Lower lobe of right lung (tissue), 2 donors: Measurements from ENCODE around the gene CLDN3. TPM values are rescaled to one million over a fixed set of nuclear protein-coding genes. Genes with fewer than 3 reads are reported as not detected.
"Not testable (repeated sequence)": the region's sequence is repeated elsewhere in the genome, so short reads cannot be mapped to it uniquely, and the experiment has no call there.

Source experiments
- ATAC-seq, 2 donors: fragments of 200-7000 bp; cut with Tn5 transposase; one replicate each; pipeline ENCODE4 v1.9.1; 2020 to 2022; ENCODE audit warnings: mild to moderate bottlenecking in 2 of 2, moderate library complexity in 2 of 2
- DNase-seq: peaks from one replicate; pipeline ENCODE4 v3.0.0-alpha.2; 2020
- H3K27ac ChIP-seq: fragments of 200-600 bp; one replicate; pipeline ENCODE4 v1.8.0; 2022
- H3K27me3 ChIP-seq: fragments of 200-600 bp; one replicate; pipeline ENCODE4 v1.8.0; 2022; ENCODE audit warnings: low read depth
- H3K36me3 ChIP-seq: fragments of 200-600 bp; one replicate; pipeline ENCODE4 v1.8.0; 2022; ENCODE audit warnings: mild to moderate bottlenecking
- H3K4me1 ChIP-seq: fragments of 200-600 bp; one replicate; pipeline ENCODE4 v1.8.0; 2022
- H3K4me3 ChIP-seq: fragments of 200-600 bp; one replicate; pipeline ENCODE4 v1.8.0; 2022; ENCODE audit warnings: mild to moderate bottlenecking
- H3K9me3 ChIP-seq: fragments of 200-600 bp; one replicate; pipeline ENCODE4 v1.8.0; 2022
- intact Hi-C: fragments of 100-400 bp; cut with DNase I; formaldehyde crosslinking; loops from one replicate; pipeline ENCODE4 v1.11.0; 2022
- total RNA-seq: library from RNA; stranded (reverse); fragmentation: NEBNext Ultra II Directional; extraction: Animal tissue kit (Norgen Biotek cat#: 25700); gene quantifications from one replicate; pipeline ENCODE4 v1.2.1, GENCODE V29; 2021
- TF ChIP-seq, protein P1 (sequence below): fragments of 200-600 bp; IDR thresholded peaks from one replicate; pipeline ENCODE4 v1.8.0; 2022; ENCODE audit warnings: antibody characterized with exemption, mild to moderate bottlenecking
- donor health status: DM: no; HTN: yes; CAD: no; lungs with severe emphysema.

CLDN3 gene
- total RNA-seq, 1 donor from 2014 or later = 12.8 TPM

DNA sequence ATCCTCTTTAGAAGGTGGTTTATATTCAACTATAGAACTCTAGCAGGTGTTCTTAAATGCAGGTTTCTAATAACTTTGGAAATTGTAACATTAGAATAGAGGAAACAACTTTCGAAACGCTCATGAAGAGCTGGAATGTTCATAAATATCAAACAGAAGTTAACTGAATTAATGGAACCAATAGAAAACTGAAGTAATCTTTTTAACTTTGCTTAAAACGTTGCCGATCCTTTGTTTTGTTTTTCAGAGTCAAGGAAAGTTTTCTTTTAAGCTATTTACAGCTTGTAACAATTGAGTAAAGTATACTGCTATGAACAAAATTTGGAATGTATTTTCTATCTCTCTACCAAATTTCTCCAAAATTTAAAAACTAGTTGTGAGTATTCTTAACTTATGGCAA, 19.0 kb upstream of the CLDN3 start:
- intact Hi-C loops = no loop called here
- ATAC-seq = no peak
- Histone ChIP-seq H3K36me3 (no peaks in the 10 kb centered on the region), H3K4me3 (no peak overlapping the region), H3K4me1 (no peaks in the 10 kb centered on the region), H3K27me3 (no peaks in the 10 kb centered on the region), H3K9me3 (no peaks in the 10 kb centered on the region), H3K27ac (no peak overlapping the region)
- DNase-seq = no peak
- TF ChIP-seq, protein P1, sequence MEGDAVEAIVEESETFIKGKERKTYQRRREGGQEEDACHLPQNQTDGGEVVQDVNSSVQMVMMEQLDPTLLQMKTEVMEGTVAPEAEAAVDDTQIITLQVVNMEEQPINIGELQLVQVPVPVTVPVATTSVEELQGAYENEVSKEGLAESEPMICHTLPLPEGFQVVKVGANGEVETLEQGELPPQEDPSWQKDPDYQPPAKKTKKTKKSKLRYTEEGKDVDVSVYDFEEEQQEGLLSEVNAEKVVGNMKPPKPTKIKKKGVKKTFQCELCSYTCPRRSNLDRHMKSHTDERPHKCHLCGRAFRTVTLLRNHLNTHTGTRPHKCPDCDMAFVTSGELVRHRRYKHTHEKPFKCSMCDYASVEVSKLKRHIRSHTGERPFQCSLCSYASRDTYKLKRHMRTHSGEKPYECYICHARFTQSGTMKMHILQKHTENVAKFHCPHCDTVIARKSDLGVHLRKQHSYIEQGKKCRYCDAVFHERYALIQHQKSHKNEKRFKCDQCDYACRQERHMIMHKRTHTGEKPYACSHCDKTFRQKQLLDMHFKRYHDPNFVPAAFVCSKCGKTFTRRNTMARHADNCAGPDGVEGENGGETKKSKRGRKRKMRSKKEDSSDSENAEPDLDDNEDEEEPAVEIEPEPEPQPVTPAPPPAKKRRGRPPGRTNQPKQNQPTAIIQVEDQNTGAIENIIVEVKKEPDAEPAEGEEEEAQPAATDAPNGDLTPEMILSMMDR = no peak

DNA sequence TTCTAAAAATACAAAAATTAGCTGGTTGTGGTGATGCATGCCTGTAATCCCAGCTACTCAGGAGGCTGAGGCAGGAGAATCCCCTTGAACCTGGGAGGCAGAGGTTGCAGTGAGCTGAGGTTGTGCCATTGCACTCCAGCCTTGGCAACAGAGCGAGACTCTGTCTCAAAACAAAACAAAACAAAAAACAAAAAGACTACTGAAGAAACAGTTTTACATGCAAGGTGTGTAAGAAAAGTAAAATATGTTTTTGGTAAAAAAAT, 17.6 kb upstream of the CLDN3 start:
- not testable (repeated sequence) for H3K27me3 ChIP-seq, DNase-seq

GRCh38 chr7:73786588-73786987, 16.5 kb upstream of the CLDN3 start:
- TF ChIP-seq, protein P1 = no peak
- intact Hi-C loops = no loop called here
- H3K4me3 ChIP-seq = no peak overlapping the region
- H3K27me3 ChIP-seq = no peaks in the 10 kb centered on the region
- DNase-seq (no peak), ATAC-seq (no peak)
- no peaks in the 10 kb centered on the region for H3K36me3 ChIP-seq
- H3K27ac ChIP-seq = no peak overlapping the region
- H3K4me1 ChIP-seq = no peaks in the 10 kb centered on the region
- no peaks in the 10 kb centered on the region for H3K9me3 ChIP-seq

More for the DNA sequence above, 17.6 kb upstream of the CLDN3 start:
- H3K4me1 ChIP-seq, ATAC-seq, H3K9me3 ChIP-seq, H3K4me3 ChIP-seq, H3K27ac ChIP-seq, intact Hi-C loops, H3K36me3 ChIP-seq: not testable (repeated sequence)

DNA sequence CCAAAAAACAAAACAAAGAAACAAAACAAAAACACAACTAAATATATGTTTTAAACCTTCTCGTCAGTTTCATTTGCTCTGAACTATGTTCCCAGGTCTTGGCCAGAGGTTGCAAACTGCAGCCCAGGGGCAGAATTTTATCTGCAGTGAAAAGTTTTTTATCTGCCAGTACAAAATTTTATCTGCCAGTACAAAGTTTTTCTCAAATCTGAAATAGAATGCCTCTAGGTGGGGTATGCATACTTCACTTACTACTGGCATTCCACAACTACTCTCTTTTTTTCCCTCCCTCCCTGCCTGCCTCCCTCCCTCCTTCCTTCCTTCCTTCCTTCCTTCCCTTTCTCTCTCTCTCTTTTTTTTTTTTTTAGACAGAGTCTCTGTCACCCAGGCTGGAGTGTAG, 9.4 kb upstream of the CLDN3 start:
- Histone ChIP-seq H3K9me3 (no peaks in the 10 kb centered on the region), H3K27me3 (no peaks in the 10 kb centered on the region), H3K36me3 (no peaks in the 10 kb centered on the region), H3K4me1 (no peaks in the 10 kb centered on the region), H3K27ac (no peak overlapping the region), H3K4me3 (no peak overlapping the region)
- ATAC-seq = no peak
- intact Hi-C loops = no loop called here
- no peak for DNase-seq
- TF ChIP-seq, protein P1 = no peak

GRCh38 chr7:73778801-73779389, 8.8 kb upstream of the CLDN3 start:
- Histone ChIP-seq H3K9me3 (no peaks in the 10 kb centered on the region), H3K27ac (no peak overlapping the region), H3K4me1 (no peaks in the 10 kb centered on the region), H3K27me3 (no peaks in the 10 kb centered on the region), H3K4me3 (no peak overlapping the region), H3K36me3 (no peaks in the 10 kb centered on the region)
- ATAC-seq (no peak), DNase-seq (no peak)
- TF ChIP-seq, protein P1 = no peak
- intact Hi-C loops = no loop called here

- DNase-seq (no peak), ATAC-seq (no peak)
- H3K27me3 ChIP-seq = peaks cover 18% of the 10 kb centered on the region
- H3K4me1 ChIP-seq = peaks cover 9% of the 10 kb centered on the region
- no peaks in the 10 kb centered on the region for H3K36me3 ChIP-seq
- intact Hi-C loops = no loop called here
- no peak overlapping the region for H3K4me3 ChIP-seq
- H3K9me3 ChIP-seq = no peaks in the 10 kb centered on the region
- TF ChIP-seq, protein P1 = no peak
- no peak overlapping the region for H3K27ac ChIP-seq
These were observed 4.9 kb upstream of the CLDN3 start for GRCh38 chr7:73774923-73775322.
